HG02884 (cell line): ENCODE results near the gene ACTN4.
"Not testable (repeated sequence)": the region's sequence is repeated elsewhere in the genome, so short reads cannot be mapped to it uniquely, and the experiment has no call there.

Experiments
- ATAC-seq: cut with Tn5 transposase; IDR thresholded peaks from one replicate; pipeline ENCODE4 v1.9.1; 2021; ENCODE audit warnings: mild to moderate bottlenecking, moderate library complexity; ENCODE audit not compliant: unreplicated experiment

The ACTN4 gene

DNA sequence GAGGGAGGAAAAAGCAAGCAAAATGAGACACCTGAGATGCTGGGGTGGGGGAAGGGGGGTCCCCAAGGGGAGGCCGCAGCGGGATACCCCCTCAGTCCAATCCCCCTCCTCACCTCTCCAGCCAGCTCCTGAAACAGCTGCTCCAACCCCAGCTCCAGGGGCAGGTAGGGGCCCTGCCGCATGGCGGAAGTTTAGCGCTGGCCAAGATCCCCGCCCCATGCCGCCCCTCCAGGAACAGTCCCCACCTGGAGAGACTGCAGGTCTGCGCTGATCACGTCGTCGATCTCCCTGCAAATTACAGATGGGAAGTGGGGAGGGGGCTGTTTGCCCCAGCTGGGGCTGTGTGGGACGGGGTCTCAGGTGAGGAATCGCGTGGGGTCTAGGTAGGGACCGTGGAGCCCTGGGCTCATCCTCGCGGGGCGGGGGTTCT is 87.8 kb downstream of the ACTN4 start:
- ATAC-seq = no peak

DNA sequence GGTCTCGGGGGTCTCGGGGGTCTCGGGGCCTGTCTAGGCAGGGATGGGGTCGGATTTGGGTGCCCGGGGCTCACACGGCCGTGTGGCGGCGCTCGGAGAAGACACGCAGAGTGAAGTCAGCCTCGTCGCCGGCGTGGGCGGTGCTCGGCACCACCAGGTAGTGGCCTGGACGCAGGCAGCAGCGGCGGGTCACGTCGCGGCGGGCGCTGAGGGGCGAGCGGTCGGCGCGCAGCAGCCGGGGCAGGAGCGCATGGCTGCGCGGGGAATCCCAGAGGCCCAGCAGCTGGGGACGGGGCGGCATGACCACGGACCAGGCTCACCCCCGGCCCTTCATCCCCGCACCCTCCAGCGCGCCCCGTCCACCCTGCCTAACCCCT is 88.6 kb downstream of the ACTN4 start:
- no peak for ATAC-seq

DNA sequence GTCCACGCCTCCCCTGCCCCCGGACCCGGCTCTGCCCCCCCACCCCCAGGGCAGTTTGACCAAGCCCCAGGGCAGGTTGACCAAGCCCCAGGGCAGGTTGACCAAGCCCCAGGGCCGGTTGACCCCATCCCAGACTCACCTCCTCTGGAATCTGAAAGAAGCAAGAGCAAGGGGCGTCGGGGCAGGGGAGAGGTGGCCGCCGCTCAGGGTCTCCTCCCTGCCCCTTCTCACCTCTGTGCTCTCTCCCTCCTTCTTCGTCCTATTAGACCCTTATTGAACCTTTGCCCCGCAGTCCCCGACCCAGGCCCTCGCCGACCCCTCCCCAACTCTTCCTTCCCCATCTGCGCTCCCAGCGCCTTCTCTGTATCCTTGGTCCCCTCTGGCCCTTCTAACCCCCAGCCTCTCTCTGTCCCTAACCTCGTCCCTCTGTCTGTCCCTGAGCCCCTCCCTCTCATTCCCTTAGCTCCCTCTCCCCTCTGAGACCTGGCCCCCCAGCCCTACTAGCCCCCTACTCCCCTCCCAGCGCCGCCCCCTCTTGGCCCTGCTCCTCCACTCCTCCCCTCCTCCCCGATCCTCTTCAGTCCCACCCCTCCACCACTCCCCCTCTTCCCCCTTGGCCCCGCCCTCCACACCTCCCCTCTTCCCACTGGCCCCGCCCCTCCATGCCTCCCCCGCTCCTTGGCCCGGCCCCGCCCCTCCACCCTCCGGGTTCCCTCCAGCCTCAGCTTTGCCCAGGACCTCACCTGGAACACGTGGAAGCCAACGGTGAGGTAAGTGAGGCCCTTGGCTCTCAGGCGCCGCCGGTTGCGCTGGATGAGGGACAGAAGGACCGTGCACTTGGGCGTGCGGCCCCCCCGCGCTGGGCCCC is 89.2 kb downstream of the ACTN4 start:
- ATAC-seq = no peak

DNA sequence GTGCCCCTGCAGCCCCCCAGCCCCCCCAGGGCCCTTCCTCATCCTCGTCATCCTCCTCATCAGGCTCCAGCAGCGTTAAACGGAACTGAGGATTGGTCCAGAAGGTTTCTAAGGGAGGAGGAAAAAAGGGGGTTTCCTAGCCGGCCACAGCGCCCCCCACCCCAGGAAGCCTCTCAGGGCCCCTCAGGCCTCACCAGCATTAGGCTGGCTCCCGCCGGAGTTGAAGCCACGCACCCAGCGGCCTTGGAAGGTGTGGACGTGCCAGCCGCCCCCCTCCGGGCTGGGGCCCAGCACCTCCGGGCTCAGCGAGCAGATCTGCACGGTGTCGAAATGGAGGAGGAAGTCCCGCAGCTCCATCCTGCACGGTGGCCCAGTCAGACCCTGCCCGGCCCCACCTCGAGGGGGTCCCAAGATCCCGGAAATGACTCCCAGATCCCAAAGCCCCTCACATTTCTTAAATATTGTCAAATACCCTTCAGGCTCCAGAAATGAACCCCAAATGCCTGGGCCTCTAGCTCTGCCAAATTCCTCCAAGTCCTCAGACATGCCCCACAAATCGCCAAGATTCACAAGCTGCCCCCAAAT is 89.9 kb downstream of the ACTN4 start:
- ATAC-seq = no peak

DNA sequence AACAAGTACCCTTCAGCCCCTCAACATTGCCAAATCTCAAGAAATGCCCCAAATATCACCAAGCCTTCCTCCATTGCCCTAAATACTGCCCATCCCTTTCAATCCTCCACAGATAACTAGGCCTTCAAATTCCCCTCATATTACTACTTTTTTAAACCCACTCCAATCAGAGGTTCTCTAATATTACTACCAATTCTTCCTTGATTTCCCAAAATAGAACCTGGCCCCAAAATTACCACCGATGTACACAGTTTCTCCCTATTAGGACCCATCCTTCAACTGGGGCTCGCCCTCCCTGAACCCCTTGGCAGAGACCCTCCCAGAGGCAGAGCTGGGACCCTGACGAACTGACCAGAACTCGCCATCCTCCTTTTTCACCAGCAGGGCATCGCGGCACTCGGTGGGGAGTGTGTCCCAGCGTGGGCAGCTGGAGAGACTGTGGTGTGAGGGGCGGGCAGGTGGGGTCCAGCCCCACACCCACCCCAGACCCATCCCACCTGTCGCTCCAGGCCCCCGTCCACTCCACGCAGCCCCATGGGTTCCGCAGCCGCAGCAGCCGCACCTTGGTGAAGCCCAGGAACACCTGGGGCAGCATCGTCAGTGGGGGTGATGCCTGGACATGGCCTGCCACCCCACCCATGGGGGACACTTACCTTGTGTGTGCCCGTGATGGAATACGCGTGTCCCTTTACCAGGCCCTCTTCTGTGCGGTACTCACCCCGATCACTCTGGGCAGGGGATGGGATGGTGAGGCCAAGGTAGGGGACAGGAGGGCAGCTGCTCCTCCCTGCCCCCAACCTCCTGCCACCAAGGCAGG is 90.7 kb downstream of the ACTN4 start:
- ATAC-seq = no peak

DNA sequence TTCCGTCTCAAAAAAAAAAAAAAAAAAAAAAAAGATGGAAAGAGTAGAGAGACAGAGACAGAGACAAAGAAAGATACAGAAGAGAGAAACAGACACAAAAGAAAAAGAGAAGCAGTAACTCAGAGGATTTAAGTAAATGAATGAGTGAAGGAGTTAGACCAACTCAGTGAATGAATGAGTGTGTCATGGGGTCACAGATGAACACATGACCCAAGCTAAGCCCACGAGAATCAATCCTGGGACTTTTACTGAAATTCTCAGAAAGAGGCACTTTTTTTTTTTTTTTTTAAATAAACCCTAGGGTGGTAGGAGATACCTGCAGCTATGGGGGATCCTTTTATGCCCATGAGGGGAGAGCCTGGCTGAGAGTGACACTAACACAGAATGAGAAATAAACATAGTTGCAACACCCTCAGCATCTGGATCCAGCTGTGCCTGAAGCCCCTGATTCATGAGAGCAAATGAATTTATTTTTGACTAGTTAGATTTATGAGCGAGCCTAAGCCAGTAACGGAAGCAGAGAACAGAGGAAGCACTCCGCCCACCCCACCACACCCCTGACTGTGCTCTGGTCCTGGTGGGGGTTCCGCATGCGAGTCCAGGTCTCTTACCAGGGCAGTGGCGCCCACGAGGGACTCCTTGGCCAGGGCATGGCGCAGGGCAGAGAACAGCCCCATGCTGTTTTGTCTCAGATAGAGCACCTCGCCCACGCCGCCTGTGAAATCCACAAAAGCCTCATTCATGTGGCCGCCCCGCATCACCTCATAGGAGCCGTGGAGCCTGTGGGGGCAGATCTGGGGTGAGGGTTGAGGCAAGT is 92.2 kb downstream of the ACTN4 start:
- no peak for ATAC-seq

DNA sequence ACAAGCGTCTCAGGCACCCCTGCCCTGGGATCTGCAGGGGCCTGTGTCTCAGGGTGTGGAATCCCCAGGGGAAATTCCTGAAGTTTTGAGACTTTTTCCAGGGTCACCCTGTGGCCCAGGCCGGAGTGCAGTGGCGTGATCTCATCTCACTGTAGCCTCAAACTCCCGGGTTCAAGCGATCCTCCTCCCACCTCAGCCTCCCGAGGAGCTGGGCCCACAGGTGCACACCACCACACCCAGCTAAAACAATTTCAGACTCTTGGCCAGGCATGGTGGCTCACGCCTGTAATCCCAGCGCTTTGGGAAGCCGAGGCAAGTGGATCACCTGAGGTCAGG is 92.8 kb downstream of the ACTN4 start:
- ATAC-seq = no peak

DNA sequence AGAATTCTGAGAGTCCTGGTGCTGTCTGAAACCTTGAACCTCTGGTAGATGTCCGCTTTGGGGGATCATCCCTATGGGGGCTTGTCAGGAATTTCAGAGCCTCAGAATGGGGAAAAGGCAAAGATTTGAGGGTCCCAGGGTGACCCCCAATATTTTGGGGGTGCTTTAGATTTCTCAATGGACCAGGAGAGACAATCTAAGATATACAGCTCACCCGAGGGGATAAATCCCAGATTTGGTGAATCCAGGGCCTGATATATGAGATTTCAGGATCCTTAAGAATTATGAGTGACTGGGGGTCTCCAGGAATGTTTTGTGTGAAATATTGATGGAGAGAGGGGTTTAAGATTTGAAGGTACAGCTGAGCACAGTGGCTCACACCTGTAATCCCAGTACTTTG is 93.5 kb downstream of the ACTN4 start:
- ATAC-seq = no peak

DNA sequence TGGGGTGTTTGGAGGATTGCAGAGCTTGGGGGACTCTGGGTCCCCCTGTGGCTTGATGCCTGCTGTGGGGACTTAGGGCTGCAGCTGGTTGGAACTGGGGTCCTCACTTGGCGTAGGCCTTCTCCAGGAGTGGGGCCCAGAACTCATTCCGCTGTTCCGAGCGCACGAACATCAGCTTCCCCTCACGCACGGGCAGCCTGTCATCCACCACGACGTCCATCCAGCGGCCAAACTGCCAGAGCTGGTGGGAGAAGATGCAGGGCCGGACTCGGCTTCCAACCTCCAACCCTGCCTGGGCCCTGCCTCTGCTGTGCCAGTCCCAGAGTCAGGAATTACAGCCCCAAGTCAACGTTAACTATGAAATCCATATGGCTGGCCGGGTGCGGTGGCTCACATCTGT is 94.2 kb downstream of the ACTN4 start:
- no peak for ATAC-seq

DNA sequence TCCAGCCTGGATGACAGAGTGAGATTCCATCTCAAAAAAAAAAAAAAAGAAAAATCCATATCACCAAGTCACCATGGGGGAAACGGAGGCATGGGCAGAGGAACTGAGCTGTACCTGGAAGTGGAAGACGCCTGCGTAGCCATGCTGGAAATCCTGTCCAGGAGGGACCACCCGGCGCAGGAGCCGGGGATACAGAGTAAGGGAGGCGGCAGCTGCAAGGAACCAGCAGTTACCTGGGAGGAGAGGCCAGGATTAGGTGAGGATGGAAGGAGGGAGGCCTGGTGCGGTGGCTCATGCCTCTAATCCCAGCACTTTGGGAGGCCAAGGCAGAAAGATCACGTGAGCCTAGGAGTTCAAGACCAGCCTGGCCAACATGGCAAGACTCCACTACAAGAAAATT is 94.8 kb downstream of the ACTN4 start:
- no peak for ATAC-seq

DNA sequence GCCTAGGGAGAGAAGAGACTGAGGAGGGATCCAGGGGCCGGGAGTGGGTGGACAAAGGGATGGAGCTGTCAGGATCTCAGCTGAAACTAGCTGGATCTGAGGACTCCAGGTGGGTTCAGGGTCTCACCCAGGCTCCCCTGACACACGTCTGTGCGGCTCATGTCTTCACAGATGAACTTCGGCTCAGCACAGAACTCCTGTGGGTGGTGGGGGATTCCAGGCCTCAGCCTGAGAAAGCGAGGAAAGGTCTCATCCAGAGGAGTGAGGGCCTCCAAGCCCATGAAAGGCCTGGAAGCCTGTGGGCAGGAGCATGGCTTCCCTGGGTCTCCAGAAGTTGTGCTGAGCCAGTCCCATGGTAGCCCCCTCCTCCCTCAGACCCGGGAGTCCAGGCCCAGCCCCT is 95.5 kb downstream of the ACTN4 start:
- no peak for ATAC-seq

DNA sequence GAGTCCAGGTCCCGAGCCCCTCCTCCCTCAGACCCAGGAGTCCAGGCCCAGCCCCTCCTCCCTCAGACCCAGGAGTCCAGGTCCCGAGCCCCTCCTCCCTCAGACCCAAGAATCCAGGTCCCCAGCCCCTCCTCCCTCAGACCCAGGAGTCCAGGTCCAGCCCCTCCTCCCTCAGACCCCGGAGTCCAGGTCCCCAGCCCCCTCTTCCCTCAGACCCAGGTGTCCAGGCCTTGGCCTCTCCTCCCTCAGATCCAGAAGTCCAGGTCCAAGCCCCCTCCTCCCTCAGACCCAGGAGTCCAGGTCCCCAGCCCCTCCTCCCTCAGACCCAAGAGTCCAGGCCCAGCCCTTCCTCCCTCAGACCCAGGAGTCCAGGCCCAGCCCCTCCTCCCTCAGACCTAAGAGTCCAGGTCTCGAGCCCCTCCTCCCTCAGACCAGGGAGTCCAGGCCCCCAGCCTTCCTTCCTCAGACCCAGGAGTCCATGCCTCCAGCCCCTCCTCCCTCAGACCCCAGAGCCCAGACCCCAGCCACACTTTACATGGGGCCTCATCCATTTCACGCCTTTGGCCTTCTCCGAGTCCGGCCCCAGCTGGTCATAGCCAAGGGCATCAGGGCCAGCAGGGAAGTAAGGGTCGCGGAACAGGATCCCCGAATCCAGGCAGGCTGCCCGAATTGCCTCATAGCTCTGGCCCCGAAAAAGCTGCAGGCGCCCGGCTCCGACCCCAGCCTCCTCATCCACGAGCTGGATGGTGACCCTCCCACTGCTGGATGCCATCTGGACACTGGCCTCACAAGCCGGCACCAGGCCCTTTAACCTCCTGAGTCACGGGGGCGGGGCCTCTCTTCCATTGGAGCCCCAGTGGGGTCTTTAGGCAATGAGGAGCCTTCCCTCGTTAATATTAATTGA is 96.2 kb downstream of the ACTN4 start:
- ATAC-seq = no peak

DNA sequence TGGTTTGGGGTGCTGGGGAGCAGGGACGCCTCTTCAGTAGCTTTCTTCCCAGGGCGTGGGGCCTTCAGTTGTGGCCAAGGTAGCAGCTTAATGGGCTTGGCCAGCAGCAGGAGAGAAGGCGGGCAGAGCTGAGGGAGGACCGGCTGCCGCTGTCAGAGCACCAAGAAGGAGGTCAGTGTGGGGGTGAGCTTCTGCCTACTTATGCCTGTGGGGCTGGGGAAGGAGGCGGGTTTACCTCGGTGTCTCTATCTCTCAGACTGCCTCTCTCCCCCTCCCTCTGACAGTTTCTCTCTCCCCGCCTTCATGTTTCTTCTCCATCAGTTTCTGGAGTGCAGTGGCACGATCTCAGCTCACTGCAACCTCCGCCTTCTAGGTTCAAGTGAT is 96.8 kb downstream of the ACTN4 start, which contains the start of gene CAPN12:
Gene CAPN12 (minus strand): TSS at position 177 of the 384 bp plus-strand sequence. CDS start 309 bp downstream, outside the sequence.
- no peak for ATAC-seq

DNA sequence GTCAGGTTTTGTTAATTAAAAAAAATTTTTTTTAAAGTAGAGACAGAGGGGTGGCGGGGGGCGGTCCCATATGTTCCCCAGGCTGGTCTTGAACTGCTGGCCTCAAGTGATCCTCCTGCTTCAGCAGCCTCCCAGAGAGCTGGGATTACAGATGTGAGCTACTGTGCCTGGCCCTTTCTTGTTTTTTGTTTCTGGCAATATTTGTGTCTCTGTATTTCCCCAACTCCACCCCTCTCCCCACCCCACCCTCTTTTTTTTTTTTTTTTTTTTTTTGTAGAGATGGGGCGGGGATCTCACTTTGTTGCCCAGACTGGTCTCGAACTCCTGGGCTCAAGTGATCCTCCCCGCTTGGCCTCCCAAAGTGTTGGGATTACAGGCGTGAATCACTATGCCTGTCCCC is 97.4 kb downstream of the ACTN4 start:
- ATAC-seq = no peak

DNA sequence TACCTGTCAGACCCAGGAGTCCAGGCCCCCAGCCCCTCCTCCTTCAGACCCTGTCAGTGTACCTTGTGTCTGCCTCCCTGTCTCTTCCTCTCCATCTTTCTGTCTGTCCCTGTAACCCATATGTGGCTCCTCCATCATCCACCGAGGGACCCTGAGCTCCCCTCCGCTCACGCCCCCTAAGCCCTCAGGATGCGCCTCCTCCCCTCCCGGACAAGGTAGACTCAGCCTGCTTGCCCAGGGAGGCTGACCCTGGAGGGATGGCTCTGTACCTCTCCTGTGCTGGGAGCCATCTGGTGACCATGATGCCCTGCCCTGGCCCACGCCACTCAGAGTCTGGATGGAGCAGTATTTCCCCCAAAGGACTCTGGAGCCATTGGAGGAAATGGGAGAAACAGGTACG is 97.9 kb downstream of the ACTN4 start:
- ATAC-seq = no peak

DNA sequence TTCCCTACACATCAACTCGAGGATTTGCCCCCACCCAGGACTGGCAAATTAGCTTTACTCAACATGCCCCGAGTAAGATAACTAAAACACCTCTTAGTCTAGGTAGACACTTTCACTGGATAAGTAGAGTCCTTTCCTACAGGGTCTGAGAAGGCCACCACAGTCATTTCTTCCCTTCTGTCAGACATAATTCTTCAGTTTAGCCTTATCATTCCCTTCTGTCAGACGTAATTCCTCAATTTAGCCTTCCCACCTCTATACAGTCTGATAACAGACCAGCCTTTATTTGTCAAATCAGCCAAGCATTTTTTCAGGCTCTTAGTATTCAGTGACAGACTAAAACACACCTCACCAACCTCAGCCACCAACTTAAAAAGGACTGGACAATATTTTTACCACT is 106.3 kb downstream of the ACTN4 start:
- ATAC-seq = not testable (repeated sequence)

DNA sequence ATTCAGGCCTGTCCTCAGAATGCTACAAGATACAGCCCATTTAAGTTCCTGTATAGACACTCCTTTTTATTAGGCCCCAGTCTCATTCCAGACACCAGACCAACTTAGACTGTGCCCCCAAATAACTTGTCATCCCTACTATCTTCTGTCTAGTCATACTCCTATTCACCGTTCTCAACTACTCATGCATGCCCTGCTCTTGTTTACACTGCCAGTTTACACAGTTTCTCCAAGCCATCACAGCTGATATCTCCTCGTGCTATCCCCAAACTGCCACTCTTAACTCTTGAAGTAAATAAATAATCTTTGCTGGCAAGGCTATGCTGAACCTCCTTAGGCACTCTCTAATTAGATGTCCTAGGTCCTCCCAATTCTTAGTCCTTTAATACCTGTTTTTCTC is 106.7 kb downstream of the ACTN4 start:
- not testable (repeated sequence) for ATAC-seq

DNA sequence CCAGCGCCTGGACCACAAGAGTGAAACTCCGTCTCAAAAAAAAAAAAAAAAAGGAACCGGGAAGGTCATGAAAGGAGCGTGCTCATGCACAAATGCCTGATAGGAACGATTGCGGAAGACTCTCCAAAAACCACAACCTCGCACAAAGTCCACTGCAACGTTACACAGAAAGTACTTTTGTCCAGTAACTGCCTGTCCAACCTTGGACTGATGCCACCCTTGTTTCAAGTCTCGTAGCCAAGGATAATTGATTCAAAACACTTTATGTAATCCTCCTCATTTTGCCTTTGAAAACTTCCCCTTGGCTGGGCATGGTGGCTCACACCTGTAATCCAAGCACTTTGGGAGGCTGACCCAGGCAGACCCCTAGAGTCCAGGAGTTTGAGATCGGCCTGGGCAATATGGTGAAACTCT is 112.1 kb downstream of the ACTN4 start:
- no peak for ATAC-seq

DNA sequence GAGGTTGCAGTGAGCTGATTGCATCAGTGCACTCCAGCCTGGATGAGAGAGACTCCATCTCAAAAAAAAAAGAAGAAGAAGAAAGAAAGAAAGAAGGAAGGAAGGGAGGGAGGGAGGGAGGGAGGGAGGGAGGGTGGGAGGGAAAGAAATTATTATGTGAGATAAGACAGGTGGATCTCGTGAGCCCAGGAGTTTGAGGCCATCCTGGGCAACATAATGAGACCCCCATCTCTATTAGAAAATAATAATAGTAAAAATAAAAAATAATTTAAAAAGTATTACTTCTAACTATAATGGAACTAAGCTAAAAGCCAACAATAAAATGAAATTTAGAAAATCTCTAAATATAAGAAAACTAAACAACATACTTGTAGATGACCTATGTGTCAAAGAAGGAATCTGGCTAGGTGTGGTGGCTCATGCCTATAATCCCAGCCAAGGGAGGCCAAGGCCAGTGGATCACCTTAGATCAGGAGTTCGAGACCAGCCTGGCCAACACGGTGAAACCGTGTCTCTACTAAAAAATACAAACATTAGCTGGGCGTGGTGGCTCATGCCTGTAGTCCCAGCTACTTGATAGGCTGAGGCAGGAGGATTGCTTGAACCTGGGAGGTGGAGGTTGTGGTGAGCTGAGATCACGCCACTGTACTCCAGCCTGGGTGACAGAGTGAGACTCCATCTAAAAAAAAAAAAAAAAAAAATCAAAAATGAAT is 113.5 kb downstream of the ACTN4 start:
- not testable (repeated sequence) for ATAC-seq
